Coronary artery (tissue), 2 donors: ENCODE data around the gene SLC44A3.

Experiments
- DNase-seq: peaks from one replicate; pipeline ENCODE4 v3.0.0-alpha.2; 2017; ENCODE audit warnings: low spot score
- H3K27ac ChIP-seq, 2 donors: fragments of 200-600 bp; sonication (generic); one replicate each; pipeline ENCODE4 v1.5.1; 2016 to 2019
- H3K4me3 ChIP-seq: fragments of 200-600 bp; sonication (generic); 2 replicates; pipeline ENCODE4 v1.5.1; 2016; ENCODE audit warnings: mild to moderate bottlenecking, moderate library complexity
- TF ChIP-seq, protein P1 (sequence below): fragments of 200-600 bp; sonication (generic); IDR thresholded peaks from one replicate; pipeline ENCODE4 v1.5.1; 2019; ENCODE audit warnings: antibody characterized with exemption

SLC44A3 gene

DNA sequence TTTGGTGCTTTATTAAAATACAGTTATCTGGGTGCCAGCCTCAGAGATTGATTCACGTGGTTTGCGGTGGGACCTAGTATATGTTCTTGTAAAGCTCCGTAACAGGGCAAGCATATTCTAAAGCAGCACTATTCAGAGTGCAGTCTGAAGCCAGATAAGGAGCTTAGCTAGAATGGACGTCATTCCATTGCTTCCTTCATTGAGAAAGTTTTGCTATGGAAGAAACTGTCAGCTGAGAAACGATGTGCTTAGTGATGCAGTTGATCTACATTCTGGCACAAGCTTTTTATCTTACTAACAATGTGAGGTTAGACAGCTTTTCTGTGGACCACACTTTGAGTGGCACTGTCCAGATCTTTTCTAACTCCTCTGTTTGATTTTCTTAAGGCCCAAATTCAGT lies 26.2 kb downstream of the SLC44A3 start:
- no peak overlapping the region for H3K27ac ChIP-seq
- H3K4me3 ChIP-seq: no peak overlapping the region
- TF ChIP-seq, protein P1, sequence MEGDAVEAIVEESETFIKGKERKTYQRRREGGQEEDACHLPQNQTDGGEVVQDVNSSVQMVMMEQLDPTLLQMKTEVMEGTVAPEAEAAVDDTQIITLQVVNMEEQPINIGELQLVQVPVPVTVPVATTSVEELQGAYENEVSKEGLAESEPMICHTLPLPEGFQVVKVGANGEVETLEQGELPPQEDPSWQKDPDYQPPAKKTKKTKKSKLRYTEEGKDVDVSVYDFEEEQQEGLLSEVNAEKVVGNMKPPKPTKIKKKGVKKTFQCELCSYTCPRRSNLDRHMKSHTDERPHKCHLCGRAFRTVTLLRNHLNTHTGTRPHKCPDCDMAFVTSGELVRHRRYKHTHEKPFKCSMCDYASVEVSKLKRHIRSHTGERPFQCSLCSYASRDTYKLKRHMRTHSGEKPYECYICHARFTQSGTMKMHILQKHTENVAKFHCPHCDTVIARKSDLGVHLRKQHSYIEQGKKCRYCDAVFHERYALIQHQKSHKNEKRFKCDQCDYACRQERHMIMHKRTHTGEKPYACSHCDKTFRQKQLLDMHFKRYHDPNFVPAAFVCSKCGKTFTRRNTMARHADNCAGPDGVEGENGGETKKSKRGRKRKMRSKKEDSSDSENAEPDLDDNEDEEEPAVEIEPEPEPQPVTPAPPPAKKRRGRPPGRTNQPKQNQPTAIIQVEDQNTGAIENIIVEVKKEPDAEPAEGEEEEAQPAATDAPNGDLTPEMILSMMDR: no peak
- no peak for DNase-seq

DNA sequence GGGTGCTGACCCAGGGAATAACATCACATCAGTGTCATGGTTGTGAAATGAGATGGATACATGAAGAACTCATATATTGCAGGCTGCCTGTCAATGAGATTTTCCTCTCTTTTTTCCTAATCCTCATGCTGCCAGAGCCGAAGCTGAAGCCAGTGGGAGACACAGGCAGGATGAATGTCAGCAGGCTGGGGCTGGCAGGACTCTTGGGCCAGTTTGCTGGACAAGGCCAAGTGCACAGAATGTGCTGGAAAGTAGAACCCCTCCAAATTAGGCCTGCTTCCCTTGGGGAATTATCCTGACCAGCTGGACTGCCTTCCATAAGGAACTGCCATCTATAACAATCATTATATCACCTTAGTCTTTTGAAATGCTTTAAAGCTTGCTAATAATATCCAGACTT lies 31.4 kb downstream of the SLC44A3 start:
- DNase-seq: no peak
- Histone ChIP-seq H3K4me3 (no peak overlapping the region), H3K27ac (peak overlapping the region; percentile 40 to 67)
- TF ChIP-seq, protein P1: no peak

DNA sequence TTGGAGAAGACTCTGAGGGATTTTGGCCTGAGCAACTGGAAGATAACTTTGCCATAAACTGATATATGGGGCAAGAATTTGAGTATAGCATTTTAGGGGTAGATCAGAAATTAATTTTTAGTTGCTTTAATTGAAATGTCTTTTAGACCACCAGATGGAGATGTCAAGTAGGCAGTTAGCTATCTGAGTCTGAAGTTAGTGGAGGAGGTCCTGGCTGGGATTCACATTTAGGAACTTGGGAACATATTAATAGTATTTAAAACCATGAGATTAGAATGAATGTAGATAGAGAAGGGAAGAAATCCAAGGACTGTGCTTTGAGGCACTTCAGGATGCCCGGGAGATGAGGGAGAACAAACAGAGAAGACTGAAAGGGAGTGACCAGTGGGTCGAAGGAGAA lies 32.6 kb downstream of the SLC44A3 start:
- TF ChIP-seq, protein P1: no peak
- Histone ChIP-seq H3K4me3 (no peak overlapping the region), H3K27ac (peak overlapping the region in 1 of 2 donors; percentile 67)
- no peak for DNase-seq

DNA sequence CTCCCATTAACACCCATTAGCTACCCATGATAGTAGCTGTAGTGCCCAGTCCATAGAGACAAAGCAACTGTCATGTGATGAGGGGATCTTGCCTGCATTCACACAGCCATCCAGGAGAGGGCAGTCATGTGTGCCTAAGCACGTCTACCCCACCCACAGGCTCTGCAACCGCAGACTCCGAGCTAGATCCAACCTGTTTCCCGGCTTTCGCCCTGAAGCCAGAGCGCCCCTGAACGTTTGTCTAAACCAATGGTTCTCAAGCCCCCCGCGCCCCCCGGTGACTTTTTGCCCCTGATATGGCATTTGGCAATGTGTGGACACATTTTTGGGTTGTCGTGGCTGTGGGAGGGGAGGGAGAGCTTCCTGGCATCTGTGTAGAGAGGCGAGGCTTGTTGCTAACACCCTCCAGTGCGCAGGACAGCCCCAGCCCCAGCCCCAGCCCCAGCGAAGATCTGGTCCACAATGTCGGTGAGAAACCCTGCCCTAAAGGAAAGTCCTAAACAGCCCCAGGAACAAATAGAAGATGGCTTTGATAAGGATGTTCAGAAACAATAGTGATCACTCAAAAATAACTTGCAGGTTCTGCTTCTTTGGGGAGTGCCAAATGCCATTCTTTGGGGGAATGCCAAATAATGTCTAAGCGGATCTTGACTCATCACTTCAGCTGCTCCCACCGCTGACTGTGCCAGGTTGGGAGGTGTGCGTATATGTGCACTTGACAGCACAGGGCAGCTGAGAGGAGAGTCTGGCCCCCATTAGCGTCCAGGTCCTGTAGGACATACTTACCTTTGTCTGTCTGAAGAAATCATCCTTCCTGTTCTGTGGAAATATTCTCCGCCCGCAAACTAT lies 34.5 kb downstream of the SLC44A3 start:
- TF ChIP-seq, protein P1: peak; percentile 76
- peak overlapping the region; percentile 69 for H3K4me3 ChIP-seq
- DNase-seq: peak; percentile 91
- peak overlapping the region; percentile 59 to 90 for H3K27ac ChIP-seq

DNA sequence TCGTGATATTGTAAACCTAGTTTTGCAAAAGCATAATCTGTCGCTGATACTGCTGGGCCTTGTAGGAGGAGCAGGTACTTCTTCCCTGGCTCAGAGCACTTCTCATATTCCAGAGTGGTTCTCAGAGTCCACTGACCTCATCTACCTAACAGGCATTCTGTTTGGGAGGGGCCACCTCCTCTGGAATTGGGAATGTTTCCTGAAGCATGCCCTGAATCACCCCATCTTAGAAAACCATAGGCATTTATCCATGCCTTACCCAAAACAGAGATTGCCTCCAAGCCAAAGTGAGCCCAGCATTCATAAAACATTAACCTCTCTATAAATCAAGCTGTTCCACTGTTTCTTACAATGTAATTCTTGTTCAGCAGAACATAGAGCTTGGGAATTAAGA lies 35.1 kb downstream of the SLC44A3 start:
- Histone ChIP-seq H3K4me3 (peak overlapping the region; percentile 69), H3K27ac (peak overlapping the region; percentile 59 to 90)
- TF ChIP-seq, protein P1: no peak
- no peak for DNase-seq

DNA sequence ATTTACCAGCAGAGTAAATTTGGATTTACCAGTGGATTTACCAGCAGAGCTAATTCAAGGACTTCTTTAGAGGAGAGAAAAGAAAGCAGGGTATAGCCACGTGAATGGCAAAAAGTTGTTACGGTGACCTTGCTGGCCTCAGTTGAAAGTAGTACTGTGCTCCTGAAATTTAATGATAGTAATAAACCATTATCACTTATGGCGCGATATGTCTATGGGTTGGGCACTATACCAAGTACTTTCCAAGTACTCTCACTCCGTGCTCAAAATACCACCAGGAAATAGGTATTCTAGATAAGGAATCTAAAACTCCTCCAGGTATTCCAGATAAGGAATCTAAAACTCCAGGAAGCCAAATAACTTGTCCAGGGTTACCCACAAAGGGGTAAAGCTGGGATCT lies 35.8 kb downstream of the SLC44A3 start:
- no peak for DNase-seq
- Histone ChIP-seq H3K27ac (peak overlapping the region in 1 of 2 donors; percentile 90), H3K4me3 (no peak overlapping the region)
- TF ChIP-seq, protein P1: no peak

DNA sequence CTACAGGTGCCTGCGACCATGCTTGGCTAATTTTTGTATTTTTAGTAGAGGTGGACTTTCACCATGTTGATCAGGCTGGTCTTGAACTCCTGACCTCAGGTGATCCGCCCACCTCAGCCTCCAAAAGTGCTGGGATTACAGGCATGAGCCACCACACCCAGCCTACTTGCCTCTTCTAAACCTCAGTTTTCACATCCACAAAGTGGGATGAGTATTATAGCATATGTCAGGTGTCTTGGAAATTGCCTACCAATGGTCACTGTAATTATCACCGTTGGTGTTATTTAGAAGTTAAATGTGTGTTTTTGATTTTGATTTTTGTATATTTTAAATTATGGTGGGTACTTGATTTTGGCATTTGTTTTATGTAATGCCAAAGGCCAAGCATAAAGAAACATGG lies 36.7 kb downstream of the SLC44A3 start:
- no peak for DNase-seq
- Histone ChIP-seq H3K4me3 (no peak overlapping the region), H3K27ac (no peak overlapping the region)
- TF ChIP-seq, protein P1: no peak
